Duodenal mucosa (tissue), 2 donors: ENCODE measurements around the gene TSPYL6.

Experiments
- H3K27ac ChIP-seq: one replicate; pipeline ENCODE4 v1.7.0; 2013; ENCODE audit warnings: low read depth, low read length
- H3K27me3 ChIP-seq, 2 donors: one replicate each; pipeline ENCODE4 v1.7.0; 2013; ENCODE audit warnings: low read length in 2 of 2, control low read depth in 1 of 2; ENCODE audit not compliant: insufficient read depth in 2 of 2, control insufficient read depth in 1 of 2
- H3K36me3 ChIP-seq, 2 donors: one replicate each; pipeline ENCODE4 v1.7.0; 2013; ENCODE audit warnings: low read length in 2 of 2, control low read depth in 1 of 2; ENCODE audit not compliant: insufficient read depth in 2 of 2, control insufficient read depth in 1 of 2
- H3K4me1 ChIP-seq, 2 donors: one replicate each; pipeline ENCODE4 v1.7.0; 2013; ENCODE audit warnings: low read length in 2 of 2, control low read depth in 1 of 2; ENCODE audit not compliant: insufficient read depth in 2 of 2, control insufficient read depth in 1 of 2
- H3K4me3 ChIP-seq, 2 donors: one replicate each; pipeline ENCODE4 v1.7.0; 2013; ENCODE audit warnings: low read length in 2 of 2, low read depth in 1 of 2
- H3K9ac ChIP-seq, 2 donors: one replicate each; pipeline ENCODE4 v1.7.0; 2013; ENCODE audit warnings: low read length in 2 of 2, low read depth in 1 of 2
- H3K9me3 ChIP-seq, 2 donors: one replicate each; pipeline ENCODE4 v1.7.0; 2013; ENCODE audit warnings: low read length in 2 of 2, control low read depth in 1 of 2; ENCODE audit not compliant: control insufficient read depth in 1 of 2

Gene TSPYL6

DNA sequence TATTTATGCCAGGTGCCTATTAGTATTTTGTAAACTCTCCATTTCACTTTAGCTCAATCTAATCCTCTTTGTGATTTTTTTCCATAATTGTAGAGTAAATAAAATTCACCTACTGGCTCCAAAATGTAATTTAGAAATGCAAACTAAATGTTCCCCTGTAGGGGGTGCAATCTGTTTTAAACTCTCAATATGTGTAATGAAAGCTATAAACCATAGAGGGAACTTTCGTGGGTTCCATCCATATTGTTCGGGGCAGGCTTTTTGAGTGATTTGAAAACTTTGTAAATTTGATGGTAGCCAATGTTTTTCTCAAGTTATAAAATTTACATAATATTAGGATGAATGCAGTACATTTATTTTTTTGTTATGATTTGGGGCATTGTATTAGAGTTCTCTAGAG is 49.4 kb downstream of the TSPYL6 start:
- Histone ChIP-seq H3K27me3 (no peaks in the 10 kb centered on the region), H3K9ac (no peak overlapping the region), H3K4me3 (no peak overlapping the region), H3K36me3 (no peaks in the 10 kb centered on the region), H3K4me1 (no peaks in the 10 kb centered on the region), H3K9me3 (no peaks in the 10 kb centered on the region), H3K27ac (no peak overlapping the region)

DNA sequence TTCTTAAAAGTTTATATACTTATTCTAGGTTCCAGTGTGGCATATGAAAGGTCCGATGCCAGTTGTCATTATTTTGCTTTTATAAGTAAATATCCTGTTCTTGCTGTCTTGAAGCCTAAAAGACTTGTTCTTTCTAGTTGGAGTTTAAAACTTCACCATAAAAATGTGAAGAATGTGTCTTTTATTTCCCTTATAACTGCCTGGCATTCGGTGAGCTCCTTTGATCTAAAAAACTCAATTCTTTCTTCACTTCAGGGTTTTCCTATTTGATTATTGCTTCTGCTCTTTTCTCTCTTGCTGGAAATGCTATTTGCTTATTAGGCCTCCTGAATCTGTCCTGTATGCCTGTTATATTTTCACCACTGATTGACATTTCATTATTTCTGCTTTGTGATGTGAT is 51.6 kb downstream of the TSPYL6 start:
- no peaks in the 10 kb centered on the region for H3K27me3 ChIP-seq
- no peaks in the 10 kb centered on the region for H3K9me3 ChIP-seq
- H3K9ac ChIP-seq = no peak overlapping the region
- no peaks in the 10 kb centered on the region for H3K4me1 ChIP-seq
- H3K27ac ChIP-seq = no peak overlapping the region
- H3K36me3 ChIP-seq = no peaks in the 10 kb centered on the region
- H3K4me3 ChIP-seq = no peak overlapping the region
